NCI-H2081 (cell line): ENCODE data around the gene DICER1.

Source experiments
- DNase-seq, 2 experiments: peaks; one replicate each; lab custom pipeline; 2025; lab: John Stamatoyannopoulos, UW

Gene DICER1

GRCh38 chr14:95059126-95059525 lies 98.2 kb downstream of the DICER1 start:
- DNase-seq: no peak

GRCh38 chr14:95058491-95058890 lies 98.8 kb downstream of the DICER1 start:
- no peak for DNase-seq

- no peak for DNase-seq
Measured at GRCh38 chr14:95057851-95058250, 99.5 kb downstream of the DICER1 start.

GRCh38 chr14:95057147-95057546 lies 100.2 kb downstream of the DICER1 start:
- DNase-seq: no peak

- DNase-seq: peak; percentile 6 to 28
Measured at GRCh38 chr14:95056476-95056875, 100.9 kb downstream of the DICER1 start.

GRCh38 chr14:95055318-95055717 lies 102.0 kb downstream of the DICER1 start:
- no peak for DNase-seq

- DNase-seq: no peak
Measured at GRCh38 chr14:95054346-95055280, 102.7 kb downstream of the DICER1 start.

- no peak for DNase-seq
Measured at GRCh38 chr14:95052016-95052585, 105.2 kb downstream of the DICER1 start.

GRCh38 chr14:95049952-95050351 lies 107.4 kb downstream of the DICER1 start:
- DNase-seq: no peak

GRCh38 chr14:95048771-95049312 lies 108.5 kb downstream of the DICER1 start:
- DNase-seq: no peak

GRCh38 chr14:95047754-95048153 lies 109.6 kb downstream of the DICER1 start:
- DNase-seq: no peak

- DNase-seq: no peak
Measured at GRCh38 chr14:95046711-95047681, 110.3 kb downstream of the DICER1 start.

GRCh38 chr14:95045836-95046430 lies 111.4 kb downstream of the DICER1 start:
- DNase-seq: no peak

- DNase-seq: no peak
Measured at GRCh38 chr14:95045106-95045701, 112.1 kb downstream of the DICER1 start.

- no peak for DNase-seq
Measured at GRCh38 chr14:95044463-95045105, 112.7 kb downstream of the DICER1 start.

GRCh38 chr14:95043732-95044462 lies 113.4 kb downstream of the DICER1 start:
- DNase-seq: no peak

GRCh38 chr14:95043314-95043713 lies 114.0 kb downstream of the DICER1 start:
- no peak for DNase-seq

GRCh38 chr14:95041477-95042020 lies 115.8 kb downstream of the DICER1 start:
- no peak for DNase-seq

- no peak for DNase-seq
Measured at GRCh38 chr14:95040708-95041476, 116.4 kb downstream of the DICER1 start.
